T-helper 2 cell treated with Interferon-gamma antibody and Interleukin-4, amounts not matched to agents 100 ng/mL and 5 ng/mL, for 36 hours (primary cell): ENCODE data around the gene SLC35C1. TPM values are rescaled to one million over a fixed set of nuclear protein-coding genes. Genes with fewer than 3 reads are reported as not detected.
"Not testable (repeated sequence)": the region's sequence is repeated elsewhere in the genome, so short reads cannot be mapped to it uniquely, and the experiment has no call there.

Experiments used
- intact Hi-C: fragments of 100-400 bp; cut with micrococcal nuclease; formaldehyde crosslinking; loops from one replicate; pipeline ENCODE4 v1.15.1; 2023
- total RNA-seq: library from RNA; stranded (reverse); gene quantifications from 2 replicates; pipeline ENCODE4 v1.2.3, GENCODE V29; 2022

Gene SLC35C1
- total RNA-seq, 1 donor from 2014 or later = 21.7 TPM

- intact Hi-C loops = loop anchor here (5.0 to 10.0 kb wide), 3 partner anchors 315 to 1245 kb away; partner anchors contain the start of genes CD82, CKAP5 and PHF21A
Observed at GRCh38 chr11:45809456-45810395, 4.8 kb downstream of the SLC35C1 start.

GRCh38 chr11:45810431-45811108 is 5.6 kb downstream of the SLC35C1 start:
- intact Hi-C loops = no loop called here

GRCh38 chr11:45811109-45811435 is 6.1 kb downstream of the SLC35C1 start:
- intact Hi-C loops = no loop called here

DNA sequence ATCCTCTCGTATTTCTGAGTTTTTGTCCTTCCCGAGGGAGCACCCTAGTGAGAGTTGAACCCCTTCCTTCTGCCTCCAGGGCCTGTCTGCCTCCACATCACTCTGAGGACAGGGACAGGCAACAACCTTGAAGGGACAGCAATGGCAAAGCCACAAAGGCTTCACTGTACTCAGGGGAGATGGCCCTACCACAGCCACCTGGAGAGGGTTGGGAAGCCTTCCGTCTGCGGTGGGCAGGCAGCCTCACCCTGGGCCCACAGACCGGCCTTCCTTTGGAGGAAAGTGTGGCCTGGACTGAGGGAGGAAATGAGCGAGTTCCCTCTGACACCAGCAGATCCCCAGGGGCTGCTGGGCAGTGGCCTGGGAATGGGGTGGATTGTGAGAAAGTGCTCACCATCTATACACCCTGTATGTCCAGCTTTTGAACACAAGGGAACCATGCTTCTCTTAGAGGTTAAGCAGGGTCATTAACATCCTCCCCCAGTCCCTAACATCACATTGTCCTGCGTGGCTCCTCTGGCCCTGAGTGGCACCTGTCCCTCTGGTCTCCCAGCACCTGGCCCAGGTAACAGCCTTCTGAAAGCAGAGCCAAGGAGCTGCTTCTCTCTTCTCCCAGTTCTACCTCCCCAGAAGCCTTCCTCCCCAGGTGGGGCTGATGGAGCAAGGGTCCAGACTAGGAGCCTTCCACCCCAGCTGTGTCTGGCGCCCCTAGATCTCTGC is 6.8 kb downstream of the SLC35C1 start:
- intact Hi-C loops = no loop called here

GRCh38 chr11:45812581-45813548 is 7.9 kb downstream of the SLC35C1 start:
- intact Hi-C loops = no loop called here

DNA sequence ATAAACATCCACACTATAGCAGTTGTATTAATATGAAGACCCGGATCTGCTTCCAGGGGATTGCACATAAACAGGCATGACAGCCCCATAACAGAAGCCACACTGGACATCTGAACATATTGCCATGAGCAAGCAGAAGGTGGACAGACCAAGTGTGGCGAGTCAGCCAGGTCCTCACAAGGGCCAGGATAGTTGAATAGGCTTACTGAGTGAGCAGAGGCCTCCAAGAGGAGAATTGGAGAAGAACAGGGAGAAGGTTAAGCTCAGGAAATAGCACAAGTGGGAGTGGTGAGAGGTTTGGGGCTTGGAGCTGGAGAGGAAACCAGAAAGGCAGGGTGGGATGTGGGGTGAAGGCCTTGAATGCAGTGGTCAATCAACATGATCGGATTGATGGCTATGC is 10.8 kb downstream of the SLC35C1 start:
- intact Hi-C loops = no loop called here

- intact Hi-C loops = no loop called here
Observed at GRCh38 chr11:45816614-45817013, 11.7 kb downstream of the SLC35C1 start.

- intact Hi-C loops = no loop called here
Observed at GRCh38 chr11:45817191-45817590, 12.2 kb downstream of the SLC35C1 start.

DNA sequence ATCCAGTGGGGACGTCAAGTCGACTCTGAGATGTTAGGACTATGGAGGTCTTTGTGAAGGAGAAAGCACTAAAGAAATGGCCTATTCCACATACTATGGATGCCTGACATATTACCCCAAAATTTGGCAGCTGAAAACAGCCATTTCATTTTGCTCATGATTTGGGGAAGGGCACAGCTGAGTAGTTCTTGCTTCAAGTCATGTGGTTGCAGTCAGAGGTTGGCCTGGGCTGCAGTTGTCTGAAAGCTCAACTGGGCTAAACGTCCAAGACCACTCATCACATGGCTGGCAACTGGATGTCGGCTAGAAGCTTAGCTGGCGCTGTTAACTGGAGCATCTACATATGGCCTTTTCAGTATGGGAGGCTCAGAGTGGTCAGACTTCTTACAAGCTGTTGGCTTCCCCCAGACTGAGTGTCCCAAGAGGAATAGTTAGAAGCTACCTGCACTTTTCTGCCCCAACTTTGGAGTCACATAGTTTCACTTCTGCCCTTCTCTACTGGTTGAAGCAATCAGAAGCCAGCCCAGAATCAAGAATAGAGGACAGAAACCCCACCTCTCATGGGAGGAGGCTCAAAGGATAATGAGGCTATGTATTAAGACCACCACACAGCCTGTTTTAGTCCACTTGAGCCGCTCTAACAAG is 14.1 kb downstream of the SLC35C1 start:
- intact Hi-C loops = no loop called here

GRCh38 chr11:45820211-45820857 is 15.4 kb downstream of the SLC35C1 start:
- intact Hi-C loops = no loop called here

- intact Hi-C loops = not testable (repeated sequence)
Observed at GRCh38 chr11:45826492-45826891, 21.5 kb downstream of the SLC35C1 start.

DNA sequence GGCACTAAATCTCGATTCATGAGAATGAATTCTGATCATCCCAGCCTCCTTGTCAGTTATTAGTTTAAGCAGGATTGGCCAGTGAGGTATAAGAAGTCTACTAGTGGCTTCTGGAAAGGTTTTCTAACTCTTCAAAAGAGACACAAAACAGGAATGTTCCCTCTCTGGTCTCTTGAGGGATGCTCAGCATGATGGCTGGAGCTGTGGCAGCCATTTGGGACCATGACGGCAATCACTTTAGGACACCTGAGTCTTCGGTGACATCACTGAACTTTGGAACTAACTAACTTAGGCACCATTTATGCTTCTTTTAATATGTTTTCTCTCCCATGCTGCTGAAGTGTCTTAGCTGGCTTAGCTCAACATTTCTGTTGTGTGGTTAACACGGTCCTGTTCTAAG is 22.2 kb downstream of the SLC35C1 start:
- intact Hi-C loops = no loop called here

DNA sequence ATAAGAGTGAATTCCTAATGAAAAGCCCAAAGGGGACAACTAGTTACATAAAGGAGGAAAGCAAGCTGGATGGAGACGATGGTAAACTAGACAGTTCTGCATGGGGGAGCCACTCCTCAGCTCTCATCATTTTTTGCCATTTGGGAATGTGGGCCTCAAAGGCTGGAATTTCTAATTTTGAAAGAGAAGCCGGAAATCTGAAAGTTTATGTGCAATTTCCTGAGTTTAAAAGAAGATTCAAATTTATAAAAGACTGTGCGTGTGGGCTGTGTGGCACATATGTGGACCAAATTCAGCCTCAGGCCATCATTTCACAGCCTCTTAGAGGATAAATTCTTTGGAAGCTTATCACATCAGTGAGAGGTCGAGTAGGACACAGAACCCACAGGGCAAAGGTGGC is 24.0 kb downstream of the SLC35C1 start:
- intact Hi-C loops = no loop called here

GRCh38 chr11:45830596-45830995 is 25.6 kb downstream of the SLC35C1 start:
- intact Hi-C loops = no loop called here

GRCh38 chr11:45832811-45833441 is 28.0 kb downstream of the SLC35C1 start:
- intact Hi-C loops = no loop called here

DNA sequence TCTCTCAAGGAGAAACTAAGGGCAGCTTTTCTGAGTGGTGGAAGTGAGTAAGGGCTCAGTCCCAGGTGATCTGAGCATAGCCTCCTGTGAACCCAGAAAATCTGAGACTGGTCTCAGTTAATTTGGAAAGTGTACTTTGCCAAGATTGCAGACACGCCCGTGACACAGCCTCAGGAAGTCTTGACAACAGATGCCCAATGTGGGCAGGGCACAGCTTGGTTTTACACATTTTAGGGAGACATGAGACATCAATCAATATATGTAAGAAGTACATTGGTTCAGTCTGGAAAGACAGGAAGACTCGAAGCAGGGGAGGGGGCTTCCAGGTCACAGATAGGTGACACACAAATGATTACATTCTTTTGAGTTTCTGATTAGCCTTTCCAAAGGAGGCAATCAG is 28.8 kb downstream of the SLC35C1 start:
- intact Hi-C loops = loop anchor here (1.0 kb wide), 1 partner anchor 10 kb away; no protein-coding TSS in a partner anchor

GRCh38 chr11:45834298-45834756 is 29.4 kb downstream of the SLC35C1 start:
- intact Hi-C loops = loop anchor here (1.0 kb wide), 1 partner anchor 9 kb away; no protein-coding TSS in a partner anchor

DNA sequence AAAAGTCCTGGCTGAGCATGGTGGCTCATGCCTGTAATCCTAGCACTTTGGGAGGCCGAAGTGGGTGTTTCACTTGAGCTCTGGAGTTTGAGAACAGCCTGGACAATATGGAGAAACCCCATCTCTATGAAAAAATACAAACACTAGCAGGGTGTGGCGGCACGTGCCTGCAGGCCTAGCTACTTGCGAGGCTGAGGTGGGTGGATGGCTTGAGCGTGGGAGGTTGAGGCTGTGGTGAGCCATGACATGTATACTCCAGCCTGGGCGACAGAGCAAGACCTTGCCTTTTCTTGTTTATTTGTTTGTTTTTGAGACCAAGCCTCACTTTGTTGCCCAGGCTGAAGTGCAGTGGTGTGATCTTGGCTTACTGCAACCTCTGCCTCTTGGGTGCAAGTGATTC is 34.3 kb downstream of the SLC35C1 start:
- intact Hi-C loops = no loop called here

DNA sequence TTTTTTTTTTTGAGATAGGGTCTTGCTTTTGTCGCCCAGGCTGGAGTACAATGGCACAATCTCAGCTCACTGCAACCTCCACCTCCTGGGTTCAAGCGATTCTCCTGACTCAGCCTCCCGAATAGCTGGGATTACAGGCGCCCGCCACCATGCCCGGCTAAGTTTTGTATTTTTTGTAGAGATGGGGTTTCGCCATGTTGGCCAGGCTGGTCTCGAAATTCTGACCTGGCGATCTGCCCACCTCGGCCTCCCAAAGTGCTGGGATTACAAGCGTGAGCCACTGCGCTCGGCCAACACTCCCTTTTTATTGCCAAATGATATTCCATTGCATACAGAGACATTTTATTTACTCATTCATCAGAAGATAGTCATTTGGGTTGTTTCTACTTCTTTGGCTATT is 35.3 kb downstream of the SLC35C1 start:
- intact Hi-C loops = loop anchor here (10.0 kb wide), 2 partner anchors 405 to 485 kb away; no protein-coding TSS in a partner anchor
